HepG2 (cell line): ENCODE data around the gene GTPBP6. TPM values are rescaled to one million over a fixed set of nuclear protein-coding genes. Genes with fewer than 3 reads are reported as not detected.
A peak's percentile ranks its signal among the peaks of the same experiment; 100 is the strongest.

Source experiments
- BCL6 ChIP-seq: IDR thresholded peaks from 2 replicates; pipeline ENCODE4 v1.6.1; 2016; ENCODE audit warnings: missing genetic modification reagents, missing compliant biosample characterization
- BHLHE40 ChIP-seq: IDR thresholded peaks from 2 replicates; pipeline ENCODE4 v1.6.1; 2011; ENCODE audit warnings: low read length, improper control_type of control experiment
- CAMTA2 ChIP-seq: sonication (generic); formaldehyde crosslinking; IDR thresholded peaks from 2 replicates; pipeline ENCODE4 v1.4.0; 2020; ENCODE audit warnings: mild to moderate bottlenecking, missing genetic modification reagents, borderline replicate concordance
- ESRRA ChIP-seq: sonication (generic); formaldehyde crosslinking; IDR thresholded peaks from 2 replicates; pipeline ENCODE4 v1.5.1; 2020; ENCODE audit warnings: mild to moderate bottlenecking, low read depth, missing genetic modification reagents
- GATA4 ChIP-seq: sonication (generic); IDR thresholded peaks from 2 replicates; pipeline ENCODE4 v1.6.1; 2016; ENCODE audit warnings: antibody characterized with exemption, low read depth, borderline replicate concordance
- KAT8 ChIP-seq: IDR thresholded peaks from 2 replicates; pipeline ENCODE4 v1.6.1; 2016; ENCODE audit warnings: missing genetic modification reagents, missing compliant biosample characterization
- KDM5B ChIP-seq: sonication (generic); formaldehyde crosslinking; IDR thresholded peaks from 2 replicates; pipeline ENCODE4 v1.4.0; 2020; ENCODE audit warnings: missing genetic modification reagents, mild to moderate bottlenecking, borderline replicate concordance
- MAFK ChIP-seq, 2 experiments: IDR thresholded peaks in 1 of 2; conservative IDR thresholded peaks in 1 of 2; 2 replicates each; pipeline ENCODE4 v1.6.1; 2011; ENCODE audit warnings: improper control_type of control experiment in 2 of 2, low read length in 2 of 2
- MED8 ChIP-seq: sonication (generic); formaldehyde crosslinking; IDR thresholded peaks from 2 replicates; pipeline ENCODE4 v1.8.1; 2023; ENCODE audit warnings: mild to moderate bottlenecking, missing genetic modification reagents; ENCODE audit not compliant: insufficient replicate concordance
- NFATC3 ChIP-seq: sonication (generic); formaldehyde crosslinking; IDR thresholded peaks from 2 replicates; pipeline ENCODE4 v1.5.1; 2020; ENCODE audit warnings: mild to moderate bottlenecking, missing genetic modification reagents
- NFRKB ChIP-seq: fragments of 450-650 bp; IDR thresholded peaks from 2 replicates; pipeline ENCODE4 v1.6.1; 2017
- NKX3-1 ChIP-seq: sonication (generic); formaldehyde crosslinking; IDR thresholded peaks from 2 replicates; pipeline ENCODE4 v1.5.0; 2020; ENCODE audit warnings: missing genetic modification reagents
- SRY ChIP-seq: sonication (generic); formaldehyde crosslinking; IDR thresholded peaks from 2 replicates; pipeline ENCODE4 v1.8.0; 2022; ENCODE audit warnings: mild to moderate bottlenecking, missing genetic modification reagents
- TBX2 ChIP-seq: sonication (generic); formaldehyde crosslinking; IDR thresholded peaks from 2 replicates; pipeline ENCODE4 v1.5.0; 2020; ENCODE audit warnings: missing genetic modification reagents, mild to moderate bottlenecking, borderline replicate concordance
- ZNF510 ChIP-seq: sonication (generic); formaldehyde crosslinking; IDR thresholded peaks from 2 replicates; pipeline ENCODE4 v1.4.0; 2020; ENCODE audit warnings: low read depth, mild to moderate bottlenecking, missing genetic modification reagents
- ZNF550 ChIP-seq: sonication (generic); formaldehyde crosslinking; IDR thresholded peaks from 2 replicates; pipeline ENCODE4 v1.4.0; 2020; ENCODE audit warnings: mild to moderate bottlenecking, missing genetic modification reagents, borderline replicate concordance
- ZNF567 ChIP-seq: sonication (generic); formaldehyde crosslinking; IDR thresholded peaks from 2 replicates; pipeline ENCODE4 v1.8.1; 2023; ENCODE audit warnings: mild to moderate bottlenecking, missing genetic modification reagents, borderline replicate concordance
- ZNF841 ChIP-seq: sonication (generic); formaldehyde crosslinking; IDR thresholded peaks from 2 replicates; pipeline ENCODE4 v1.8.1; 2023; ENCODE audit warnings: missing genetic modification reagents, borderline replicate concordance
- polyA plus RNA-seq, 8 experiments: library from polyadenylated mRNA; depleted of rRNA in 3 of 8; stranded (reverse) in 7 of 8; unstranded in 1 of 8; fragments of >200 nt; fragmentation: Illumina TruSeq in 4 of 8; extraction: Trizol in 4 of 8; gene quantifications; 2 replicates each; pipeline versions ENCODE4 v1.2.1 to v1.2.3, GENCODE V29; 2011 to 2016; ENCODE audit warnings: low read depth in 4 of 8, missing spikeins in 1 of 8, mixed read lengths in 1 of 8; ENCODE audit not compliant: insufficient read depth in 1 of 8
- total RNA-seq, 5 experiments: library from RNA; depleted of rRNA; stranded (reverse); fragments of >200 nt; fragmentation: Illumina TruSeq; extraction: Trizol; gene quantifications; 2 replicates each; pipeline ENCODE4 v1.2.3, GENCODE V29; 2016; ENCODE audit warnings: low read depth in 1 of 5
- TF ChIP-seq, protein P1 (sequence below): sonication (generic); formaldehyde crosslinking; IDR thresholded peaks from 2 replicates; pipeline ENCODE4 v1.4.0; 2020; ENCODE audit warnings: missing genetic modification reagents, borderline replicate concordance
- TF ChIP-seq, protein P2 (sequence below): sonication (generic); formaldehyde crosslinking; conservative IDR thresholded peaks from 2 replicates; pipeline ENCODE4 v1.4.0; 2020; ENCODE audit warnings: missing genetic modification reagents
- TF ChIP-seq, protein P3 (sequence below), 2 experiments: sonication (generic) in 1 of 2; formaldehyde crosslinking in 1 of 2; IDR thresholded peaks; 2 replicates each; pipeline versions ENCODE4 v1.4.0 to v1.6.1; 2018 to 2020; ENCODE audit warnings: missing genetic modification reagents in 2 of 2, borderline replicate concordance in 1 of 2, low read depth in 1 of 2, mild to moderate bottlenecking in 1 of 2, missing biosample characterization in 1 of 2

Gene GTPBP6
- total and polyA plus RNA-seq, 2 of the 13 experiments (the other 11 are each of a cell fraction or from before 2014, with no cell fraction given), result 20.2 to 39.6 TPM

DNA sequence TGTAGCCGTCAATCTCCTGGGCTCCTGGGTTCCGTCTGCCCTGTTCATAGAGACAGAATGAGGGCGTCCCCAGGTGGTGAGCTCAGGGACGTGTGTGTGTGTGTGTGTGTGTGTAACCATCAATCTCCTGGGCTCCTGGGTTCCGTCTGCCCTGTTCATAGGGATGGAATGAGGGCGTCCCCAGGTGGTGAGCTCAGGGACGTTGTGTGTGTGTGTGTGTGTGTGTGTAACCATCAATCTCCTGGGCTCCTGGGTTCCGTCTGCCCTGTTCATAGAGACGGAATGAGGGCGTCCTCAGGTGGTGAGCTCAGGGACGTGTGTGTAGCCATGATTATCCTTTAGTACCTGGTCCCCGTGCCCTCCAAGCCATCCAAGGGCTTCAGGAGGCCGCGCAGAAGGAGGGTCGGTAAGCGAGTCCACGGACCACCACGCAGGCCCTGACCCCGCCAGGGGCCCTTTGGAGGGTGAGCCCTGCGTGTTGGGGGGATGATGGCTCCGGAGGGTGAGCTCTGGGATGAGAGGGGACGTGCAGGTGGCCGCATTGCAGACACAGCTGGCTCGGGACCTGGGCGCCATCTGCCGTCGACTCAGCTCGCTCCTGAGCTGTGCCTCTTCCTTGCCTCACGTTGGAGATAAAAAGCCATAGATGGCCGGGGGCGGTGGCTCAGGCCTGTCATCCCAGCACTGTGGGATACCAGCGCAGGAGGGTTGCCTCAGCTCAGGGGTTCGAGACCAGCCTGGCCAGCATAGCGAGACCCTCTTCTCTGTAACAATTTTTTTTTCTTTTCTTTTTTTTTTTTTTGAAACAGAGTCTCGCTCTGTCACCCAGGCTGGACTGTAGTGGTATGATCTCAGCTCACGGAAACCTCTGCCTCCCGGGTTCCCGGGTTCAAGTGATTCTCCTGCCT, 5.4 kb upstream of the GTPBP6 start (continued):
- no peak for TF ChIP-seq MAFK (conservative IDR thresholded peaks at IDR 0.05 in 1 of 2, IDR thresholded peaks at IDR 0.05 in 1 of 2; ENCODE audit: low read length in 2 of 2)
- no peak for TF ChIP-seq NFATC3 (CRISPR knock-in tag)
- TF ChIP-seq BCL6, result 0 out of 2 replicates have a peak, but pooled peaks have one; percentile 7
- TF ChIP-seq, protein P1, sequence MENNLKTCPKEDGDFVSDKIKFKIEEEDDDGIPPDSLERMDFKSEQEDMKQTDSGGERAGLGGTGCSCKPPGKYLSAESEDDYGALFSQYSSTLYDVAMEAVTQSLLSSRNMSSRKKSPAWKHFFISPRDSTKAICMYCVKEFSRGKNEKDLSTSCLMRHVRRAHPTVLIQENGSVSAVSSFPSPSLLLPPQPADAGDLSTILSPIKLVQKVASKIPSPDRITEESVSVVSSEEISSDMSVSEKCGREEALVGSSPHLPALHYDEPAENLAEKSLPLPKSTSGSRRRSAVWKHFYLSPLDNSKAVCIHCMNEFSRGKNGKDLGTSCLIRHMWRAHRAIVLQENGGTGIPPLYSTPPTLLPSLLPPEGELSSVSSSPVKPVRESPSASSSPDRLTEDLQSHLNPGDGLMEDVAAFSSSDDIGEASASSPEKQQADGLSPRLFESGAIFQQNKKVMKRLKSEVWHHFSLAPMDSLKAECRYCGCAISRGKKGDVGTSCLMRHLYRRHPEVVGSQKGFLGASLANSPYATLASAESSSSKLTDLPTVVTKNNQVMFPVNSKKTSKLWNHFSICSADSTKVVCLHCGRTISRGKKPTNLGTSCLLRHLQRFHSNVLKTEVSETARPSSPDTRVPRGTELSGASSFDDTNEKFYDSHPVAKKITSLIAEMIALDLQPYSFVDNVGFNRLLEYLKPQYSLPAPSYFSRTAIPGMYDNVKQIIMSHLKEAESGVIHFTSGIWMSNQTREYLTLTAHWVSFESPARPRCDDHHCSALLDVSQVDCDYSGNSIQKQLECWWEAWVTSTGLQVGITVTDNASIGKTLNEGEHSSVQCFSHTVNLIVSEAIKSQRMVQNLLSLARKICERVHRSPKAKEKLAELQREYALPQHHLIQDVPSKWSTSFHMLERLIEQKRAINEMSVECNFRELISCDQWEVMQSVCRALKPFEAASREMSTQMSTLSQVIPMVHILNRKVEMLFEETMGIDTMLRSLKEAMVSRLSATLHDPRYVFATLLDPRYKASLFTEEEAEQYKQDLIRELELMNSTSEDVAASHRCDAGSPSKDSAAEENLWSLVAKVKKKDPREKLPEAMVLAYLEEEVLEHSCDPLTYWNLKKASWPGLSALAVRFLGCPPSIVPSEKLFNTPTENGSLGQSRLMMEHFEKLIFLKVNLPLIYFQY, result no peak
- TF ChIP-seq MED8 (CRISPR knock-in tag), result no peak
- no peak for TF ChIP-seq ZNF841 (CRISPR knock-in tag)
- no peak for TF ChIP-seq ESRRA (CRISPR knock-in tag)
- TF ChIP-seq GATA4, result no peak
- TF ChIP-seq NKX3-1 (CRISPR knock-in tag), result no peak
- no peak for TF ChIP-seq SRY (CRISPR knock-in tag)
- TF ChIP-seq, protein P2, sequence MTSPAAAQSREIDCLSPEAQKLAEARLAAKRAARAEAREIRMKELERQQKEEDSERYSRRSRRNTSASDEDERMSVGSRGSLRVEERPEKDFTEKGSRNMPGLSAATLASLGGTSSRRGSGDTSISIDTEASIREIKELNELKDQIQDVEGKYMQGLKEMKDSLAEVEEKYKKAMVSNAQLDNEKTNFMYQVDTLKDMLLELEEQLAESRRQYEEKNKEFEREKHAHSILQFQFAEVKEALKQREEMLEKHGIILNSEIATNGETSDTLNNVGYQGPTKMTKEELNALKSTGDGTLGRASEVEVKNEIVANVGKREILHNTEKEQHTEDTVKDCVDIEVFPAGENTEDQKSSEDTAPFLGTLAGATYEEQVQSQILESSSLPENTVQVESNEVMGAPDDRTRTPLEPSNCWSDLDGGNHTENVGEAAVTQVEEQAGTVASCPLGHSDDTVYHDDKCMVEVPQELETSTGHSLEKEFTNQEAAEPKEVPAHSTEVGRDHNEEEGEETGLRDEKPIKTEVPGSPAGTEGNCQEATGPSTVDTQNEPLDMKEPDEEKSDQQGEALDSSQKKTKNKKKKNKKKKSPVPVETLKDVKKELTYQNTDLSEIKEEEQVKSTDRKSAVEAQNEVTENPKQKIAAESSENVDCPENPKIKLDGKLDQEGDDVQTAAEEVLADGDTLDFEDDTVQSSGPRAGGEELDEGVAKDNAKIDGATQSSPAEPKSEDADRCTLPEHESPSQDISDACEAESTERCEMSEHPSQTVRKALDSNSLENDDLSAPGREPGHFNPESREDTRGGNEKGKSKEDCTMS (CRISPR knock-in tag), result no peak
- no peak; the same call in 1 of the 2 replicates for TF ChIP-seq KAT8 (CRISPR knock-in tag)
- no peak for TF ChIP-seq CAMTA2 (CRISPR knock-in tag)
- no peak for TF ChIP-seq BHLHE40
- TF ChIP-seq ZNF510 (CRISPR knock-in tag), result no peak
- no peak; the same call in 1 of the 2 replicates for TF ChIP-seq ZNF567 (CRISPR knock-in tag)
- TF ChIP-seq NFRKB, result no peak
- no peak for TF ChIP-seq ZNF550
- peak; percentile 44; the same call in 1 of the 2 replicates for TF ChIP-seq TBX2
- TF ChIP-seq, protein P3, sequence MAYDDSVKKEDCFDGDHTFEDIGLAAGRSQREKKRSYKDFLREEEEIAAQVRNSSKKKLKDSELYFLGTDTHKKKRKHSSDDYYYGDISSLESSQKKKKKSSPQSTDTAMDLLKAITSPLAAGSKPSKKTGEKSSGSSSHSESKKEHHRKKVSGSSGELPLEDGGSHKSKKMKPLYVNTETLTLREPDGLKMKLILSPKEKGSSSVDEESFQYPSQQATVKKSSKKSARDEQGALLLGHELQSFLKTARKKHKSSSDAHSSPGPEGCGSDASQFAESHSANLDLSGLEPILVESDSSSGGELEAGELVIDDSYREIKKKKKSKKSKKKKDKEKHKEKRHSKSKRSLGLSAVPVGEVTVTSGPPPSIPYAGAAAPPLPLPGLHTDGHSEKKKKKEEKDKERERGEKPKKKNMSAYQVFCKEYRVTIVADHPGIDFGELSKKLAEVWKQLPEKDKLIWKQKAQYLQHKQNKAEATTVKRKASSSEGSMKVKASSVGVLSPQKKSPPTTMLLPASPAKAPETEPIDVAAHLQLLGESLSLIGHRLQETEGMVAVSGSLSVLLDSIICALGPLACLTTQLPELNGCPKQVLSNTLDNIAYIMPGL (CRISPR knock-in tag; IDR thresholded peaks at IDR 0.05; ENCODE audit: borderline replicate concordance in 1 of 2, low read depth in 1 of 2), result peak; percentile 72 to 76; a peak in 3 of 4 replicates
- TF ChIP-seq KDM5B (CRISPR knock-in tag), result no peak
